HG03066 (cell line): ENCODE measurements around the gene AKAP13.
A peak's percentile ranks its signal among the peaks of the same experiment; 100 is the strongest.

Source experiments
- ATAC-seq: cut with Tn5 transposase; IDR thresholded peaks from one replicate; pipeline ENCODE4 v1.9.1; 2021; ENCODE audit warnings: low read depth; ENCODE audit not compliant: unreplicated experiment

Gene AKAP13

GRCh38 chr15:85685356-85685755 lies 305.0 kb downstream of the AKAP13 start:
- ATAC-seq, result no peak

DNA sequence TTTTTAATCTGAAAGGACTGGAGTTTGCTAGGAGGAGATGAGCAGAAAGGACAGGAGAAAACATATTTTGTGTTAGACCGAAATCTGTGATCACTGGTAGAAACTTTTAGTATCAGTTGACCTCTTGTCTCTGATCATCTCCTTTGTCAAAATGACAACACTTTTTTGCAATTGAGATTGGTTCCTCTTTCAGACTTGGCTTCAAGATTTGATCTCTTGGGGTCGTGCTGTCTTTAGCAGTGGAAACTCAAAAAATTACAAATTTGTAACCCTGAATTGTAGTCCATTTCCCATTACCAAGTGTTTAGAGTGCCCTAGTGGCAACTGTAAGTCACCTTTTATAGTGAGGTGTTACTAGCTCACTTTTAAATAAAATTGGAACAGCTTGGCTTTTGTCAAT lies 306.9 kb downstream of the AKAP13 start:
- ATAC-seq, result no peak

GRCh38 chr15:85688711-85689110 lies 308.3 kb downstream of the AKAP13 start:
- ATAC-seq, result no peak

- ATAC-seq, result peak; percentile 48
These were observed 309.3 kb downstream of the AKAP13 start for GRCh38 chr15:85689729-85690128.

DNA sequence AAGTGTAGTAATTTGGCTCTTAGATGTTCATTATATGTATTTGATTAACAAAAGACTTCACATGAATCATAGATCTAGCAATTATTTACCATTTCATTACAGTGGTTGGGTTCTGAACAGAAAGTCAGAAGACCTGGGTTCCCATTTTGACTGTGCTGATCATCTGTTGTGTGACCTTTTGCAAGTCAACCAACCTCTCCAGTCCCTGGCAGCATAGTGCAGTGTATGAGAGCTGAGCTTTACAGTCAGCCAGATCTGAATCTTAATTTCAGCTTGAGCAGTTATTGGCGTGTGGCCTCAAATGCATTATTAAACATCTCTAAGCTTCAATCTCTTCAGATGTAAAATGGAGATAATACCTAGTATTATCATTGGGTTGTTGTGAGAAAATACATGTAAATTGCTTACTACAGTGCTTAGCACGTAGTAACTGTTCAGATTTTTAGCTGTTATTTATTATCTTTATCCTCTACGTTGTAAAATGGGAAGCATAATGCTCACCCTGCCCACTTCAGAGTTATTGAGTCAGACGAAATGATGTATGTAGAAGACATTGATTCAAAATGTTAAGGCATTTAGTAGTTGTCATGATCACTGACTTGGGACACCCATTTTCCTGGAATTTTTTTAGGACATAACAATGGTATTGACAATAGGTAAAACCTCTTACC lies 310.3 kb downstream of the AKAP13 start:
- ATAC-seq, result peak; percentile 39

DNA sequence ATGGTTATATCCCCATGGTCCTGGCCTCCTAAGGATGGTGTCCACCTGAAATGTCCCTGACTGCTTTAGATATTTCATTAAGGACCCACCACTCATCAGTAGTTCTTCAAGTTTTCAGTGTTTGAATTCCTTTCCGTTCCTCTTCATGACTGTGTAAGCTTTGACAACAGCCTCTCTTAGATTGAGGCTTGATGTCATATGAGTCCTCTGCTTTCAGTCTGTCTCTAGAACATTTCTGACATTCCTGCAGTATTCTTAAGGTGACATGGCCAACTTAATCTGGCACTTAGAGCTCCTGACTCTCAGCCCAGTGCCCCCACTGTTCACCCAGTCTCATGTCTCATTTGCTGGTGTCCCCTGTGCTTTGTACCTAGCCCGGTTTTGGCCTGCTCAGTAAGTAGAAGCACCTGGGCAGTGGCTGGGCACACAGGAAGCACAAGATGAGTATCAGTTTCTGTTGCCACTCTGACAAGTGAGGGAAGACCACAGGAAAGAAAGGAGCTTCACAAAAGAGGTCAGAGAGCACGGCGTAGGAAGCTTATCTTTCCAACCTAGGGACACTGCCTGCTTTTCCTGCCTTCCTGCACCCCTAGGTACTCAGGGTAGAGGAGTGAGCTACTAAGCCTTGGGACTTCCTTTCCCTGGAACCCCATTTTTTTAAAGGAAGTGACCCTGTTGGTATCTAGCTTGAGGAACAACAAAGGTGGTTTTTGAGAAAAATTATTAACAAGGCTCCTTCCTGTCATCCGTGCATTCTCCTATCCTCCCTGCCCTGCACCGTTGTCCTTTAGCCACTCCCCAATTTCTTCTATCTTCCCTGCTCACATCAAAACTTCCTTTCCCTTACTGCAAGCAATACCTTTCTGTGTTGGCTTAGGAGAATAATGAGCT lies 311.2 kb downstream of the AKAP13 start:
- ATAC-seq, result peak; percentile 33

DNA sequence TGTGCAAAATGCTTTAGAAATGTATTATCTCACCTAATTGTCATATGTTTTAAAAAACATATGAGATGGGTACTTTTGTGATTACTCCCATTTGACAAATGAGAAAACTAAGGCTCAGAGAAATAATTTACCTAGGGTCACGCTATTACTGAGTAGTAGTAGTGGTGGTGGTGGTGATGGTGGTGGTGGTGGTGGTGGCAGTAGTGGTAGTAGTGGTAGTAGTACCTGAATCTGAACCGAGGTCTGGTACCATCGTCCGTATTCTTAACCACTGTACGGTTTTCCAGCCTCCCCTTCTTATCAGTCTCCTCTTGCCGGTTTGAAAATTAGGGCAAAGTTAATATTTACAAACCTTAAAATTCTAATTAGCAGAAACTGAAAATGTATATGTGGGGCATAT lies 311.9 kb downstream of the AKAP13 start:
- no peak for ATAC-seq

- peak; percentile 40 for ATAC-seq
These were observed 312.5 kb downstream of the AKAP13 start for GRCh38 chr15:85692873-85693272.

DNA sequence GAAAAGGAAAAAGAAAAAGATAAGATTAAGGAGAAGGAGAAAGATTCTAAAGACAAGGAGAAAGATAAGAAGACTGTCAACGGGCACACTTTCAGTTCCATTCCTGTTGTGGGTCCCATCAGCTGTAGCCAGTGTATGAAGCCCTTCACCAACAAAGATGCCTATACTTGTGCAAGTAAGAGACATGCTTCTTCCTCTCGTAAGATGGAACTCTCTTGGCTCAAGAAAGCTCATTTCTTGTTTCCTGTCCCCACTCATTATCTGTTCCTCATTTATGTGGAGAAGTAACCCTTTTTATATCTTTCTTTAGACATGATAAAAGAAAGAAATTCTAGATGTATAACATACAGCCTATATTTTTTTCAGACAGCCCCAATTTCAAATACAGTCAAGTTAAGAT lies 312.9 kb downstream of the AKAP13 start:
- ATAC-seq, result no peak

DNA sequence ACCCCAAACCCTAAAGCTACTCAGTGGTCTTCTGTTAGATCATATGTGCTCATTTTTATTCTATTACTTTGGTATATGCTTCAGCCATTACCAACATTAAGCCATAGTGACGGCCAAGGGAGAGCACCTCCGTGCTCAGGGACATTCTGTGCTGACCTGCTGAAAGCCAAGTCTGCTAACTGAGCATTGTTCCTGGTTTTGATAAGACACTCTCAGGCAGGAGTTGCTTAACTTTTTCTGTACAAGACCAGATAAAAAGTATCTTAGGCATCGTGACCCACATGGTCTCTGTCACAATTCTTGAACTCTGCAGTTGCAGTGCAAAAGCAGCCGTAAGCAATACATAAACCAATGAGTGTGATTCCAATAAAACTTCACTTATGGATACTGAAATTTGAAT lies 313.7 kb downstream of the AKAP13 start:
- ATAC-seq, result no peak

DNA sequence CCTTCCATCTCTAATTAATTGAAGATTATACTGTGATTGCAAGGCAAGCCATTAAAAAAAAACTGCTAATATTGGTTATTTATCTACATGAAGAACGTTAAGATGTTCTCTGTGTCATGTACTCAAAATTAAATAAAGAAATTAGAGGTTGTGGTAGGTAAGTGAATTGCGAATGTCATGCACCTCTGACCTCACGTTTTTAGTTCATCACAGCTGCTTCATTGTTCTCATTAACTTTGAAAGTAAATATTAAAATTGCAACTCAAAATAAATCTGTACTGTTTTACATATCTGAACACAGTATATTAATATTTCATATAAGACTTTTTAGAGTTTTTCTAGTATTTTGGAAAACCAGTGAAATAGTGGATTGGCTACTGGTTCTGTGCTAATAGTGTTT lies 320.4 kb downstream of the AKAP13 start:
- no peak for ATAC-seq

DNA sequence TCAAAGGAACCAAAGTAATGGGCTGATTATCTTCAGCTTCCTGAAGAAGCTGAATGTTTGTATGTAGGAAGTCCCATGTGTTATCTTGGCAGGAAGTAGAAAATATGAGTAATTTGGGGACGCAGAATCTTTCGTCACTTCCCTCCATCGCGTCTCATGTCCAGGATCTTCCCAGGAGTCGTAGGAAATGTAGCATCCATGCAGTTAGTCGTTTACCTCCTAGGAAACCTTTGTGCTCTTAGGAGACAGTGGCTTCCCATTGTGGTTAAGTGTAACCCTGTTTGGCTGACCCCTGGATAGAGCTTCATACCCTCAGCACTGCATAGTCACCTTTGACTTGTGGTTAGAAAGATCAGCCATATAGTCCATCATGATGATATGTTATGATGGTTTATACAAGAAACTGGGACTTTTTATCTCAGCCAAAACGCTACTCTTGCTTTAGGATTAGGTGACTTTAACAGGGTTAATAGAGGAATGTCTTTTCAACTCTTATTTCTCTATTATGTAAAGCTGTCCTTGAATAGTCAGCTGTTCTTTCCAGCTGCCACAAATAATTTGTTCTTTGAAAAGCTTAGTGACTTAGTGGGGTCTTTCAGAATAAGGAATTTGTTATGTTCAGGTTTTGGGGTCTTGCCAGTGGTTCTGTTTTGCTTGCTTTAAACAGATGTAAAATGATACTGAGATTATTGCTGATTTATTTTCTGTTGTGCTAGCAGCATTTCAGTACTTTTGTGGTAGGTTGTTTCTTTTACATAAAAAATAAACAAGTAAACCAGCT lies 322.1 kb downstream of the AKAP13 start:
- no peak for ATAC-seq

DNA sequence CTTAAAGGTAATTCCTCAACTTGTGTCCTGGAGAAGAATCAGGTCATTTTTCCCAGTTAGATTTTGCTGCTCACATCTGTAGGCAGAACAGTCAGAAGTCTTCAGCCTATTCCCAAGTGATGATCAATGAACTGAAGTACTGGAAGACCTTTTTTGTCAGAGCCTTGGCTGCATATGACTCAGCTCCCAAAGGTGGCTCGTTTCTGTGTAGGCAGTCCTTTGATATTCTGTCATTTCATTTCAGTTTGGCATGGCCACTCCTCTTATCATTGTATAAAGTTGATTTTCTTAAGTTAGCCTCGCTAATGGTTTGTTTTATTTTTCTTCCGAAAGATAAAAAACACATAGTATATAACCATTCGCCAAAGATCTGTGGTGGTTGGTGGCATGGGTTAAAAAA lies 323.7 kb downstream of the AKAP13 start:
- ATAC-seq, result no peak

- ATAC-seq, result no peak
These were observed 324.5 kb downstream of the AKAP13 start for GRCh38 chr15:85704720-85705429.

- no peak for ATAC-seq
These were observed 326.5 kb downstream of the AKAP13 start for GRCh38 chr15:85706779-85707518.

GRCh38 chr15:85707519-85708338 lies 327.3 kb downstream of the AKAP13 start:
- no peak for ATAC-seq

- ATAC-seq, result no peak
These were observed 328.1 kb downstream of the AKAP13 start for GRCh38 chr15:85708402-85708941.

DNA sequence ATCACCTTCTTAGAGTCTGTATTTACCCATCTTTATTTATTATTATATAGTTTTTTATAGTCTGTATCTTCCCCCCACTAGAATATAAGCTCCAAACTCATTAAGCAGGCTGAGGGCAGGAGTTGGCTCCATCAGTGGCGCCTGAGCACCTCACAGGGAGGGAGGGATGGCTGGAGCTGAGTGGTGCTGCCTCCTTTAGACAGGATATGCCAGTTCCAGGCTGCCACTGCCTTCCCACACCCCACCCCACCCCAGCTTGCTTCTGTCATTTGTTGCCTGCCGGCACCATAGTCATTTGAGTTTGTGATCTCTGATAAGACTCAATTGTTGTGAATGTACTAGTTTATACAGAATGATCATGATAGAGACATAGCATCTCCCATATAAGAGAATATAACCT lies 328.8 kb downstream of the AKAP13 start:
- no peak for ATAC-seq

DNA sequence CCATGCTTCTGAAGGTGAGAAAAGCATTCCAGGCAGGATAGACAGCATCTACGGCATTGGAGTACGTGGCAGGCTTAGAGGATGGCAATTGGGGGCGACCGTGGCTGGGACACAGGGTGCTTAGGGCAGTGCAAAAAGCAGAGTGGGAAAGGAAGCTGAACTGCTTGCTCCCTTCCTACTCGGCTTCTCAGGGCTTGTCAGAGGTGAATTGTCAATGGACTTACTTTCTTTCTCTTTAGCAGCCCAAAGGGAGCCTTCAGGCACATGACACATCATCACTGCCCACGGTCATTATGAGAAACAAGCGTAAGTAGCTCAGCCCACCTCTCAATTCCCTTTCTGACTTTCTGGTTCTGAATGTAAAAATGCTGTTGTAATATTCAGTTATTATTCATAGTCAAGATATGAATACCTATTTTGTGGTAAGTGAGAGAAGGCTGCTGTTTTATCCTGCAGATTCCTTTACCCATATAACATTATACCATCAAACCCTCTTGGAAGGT lies 330.0 kb downstream of the AKAP13 start:
- ATAC-seq, result peak; percentile 30
